Mesangial cell (primary cell): ENCODE results near the gene ESRRA. TPM values are rescaled to one million over a fixed set of nuclear protein-coding genes. Genes with fewer than 3 reads are reported as not detected.

Source experiments
- total RNA-seq: library from RNA; depleted of rRNA; stranded (reverse); fragments of >200 nt; gene quantifications from 2 replicates; pipeline ENCODE4 v1.2.3, GENCODE V29; 2015

The ESRRA gene
- 30.0 and 36.4 TPM in 2 replicates for total RNA-seq

GRCh38 chr11:64305075-64305690 is at the start of gene ESRRA:
Gene ESRRA, plus strand, starts transcription at chr11:64305524. Its CDS starts 1,656 bp downstream, at chr11:64307180.

GRCh38 chr11:64284048-64284961 is 21.0 kb upstream of the ESRRA start, which contains the start of gene BAD:
Gene BAD, minus strand, starts transcription at chr11:64284665. Its CDS starts 297 bp downstream, at chr11:64284368.

GRCh38 chr11:64284962-64285884 is 20.1 kb upstream of the ESRRA start, which contains the start of gene GPR137:
Gene GPR137, plus strand, starts transcription at chr11:64285848. Its CDS starts 677 bp downstream, at chr11:64286525.

GRCh38 chr11:64291262-64291751 is 14.0 kb upstream of the ESRRA start, which contains the start of gene KCNK4:
Gene KCNK4, plus strand, starts transcription at chr11:64291302. Its CDS starts 1,717 bp downstream, at chr11:64293019.

GRCh38 chr11:64299847-64300648 is 5.3 kb upstream of the ESRRA start, which contains the start of gene CATSPERZ:
Gene CATSPERZ, plus strand, starts transcription at chr11:64300358. Its CDS starts 53 bp downstream, at chr11:64300411.

GRCh38 chr11:64317325-64317960 is 12.1 kb downstream of the ESRRA start, which contains the start of gene TRMT112:
Gene TRMT112, minus strand, starts transcription at chr11:64317559. Its CDS starts 33 bp downstream, at chr11:64317526.

GRCh38 chr11:64317961-64318765 is 12.8 kb downstream of the ESRRA start, which contains the start of gene PRDX5:
Gene PRDX5, plus strand, starts transcription at chr11:64318121. Its CDS starts 95 bp downstream, at chr11:64318216.

GRCh38 chr11:64339754-64340408 is 34.6 kb downstream of the ESRRA start, which contains the start of gene CCDC88B:
Gene CCDC88B, plus strand, starts transcription at chr11:64340204. Its CDS starts 63 bp downstream, at chr11:64340267.

GRCh38 chr11:64358907-64359711 is 53.8 kb downstream of the ESRRA start, which contains the start of gene RPS6KA4:
Gene RPS6KA4, plus strand, starts transcription at chr11:64359162. Its CDS starts 74 bp downstream, at chr11:64359236.

Other genes with a start within 250 kb of the ESRRA start
- 18.6 and 53.9 TPM in 2 replicates for gene MACROD1, start 139.4 kb upstream of the ESRRA start, total RNA-seq
- 92.3 and 253 TPM in 2 replicates for gene STIP1, start 119.4 kb upstream of the ESRRA start, total RNA-seq
- gene FERMT3, start 98.8 kb upstream of the ESRRA start, total RNA-seq, result 1.0 and 2.1 TPM in 2 replicates
- 46.1 and 80.9 TPM in 2 replicates for gene TRPT1, start 79.3 kb upstream of the ESRRA start, total RNA-seq
- gene NUDT22, start 79.2 kb upstream of the ESRRA start, total RNA-seq, result 74.1 and 83.3 TPM in 2 replicates
- gene DNAJC4, start 75.0 kb upstream of the ESRRA start, total RNA-seq, result 19.2 and 48.3 TPM in 2 replicates
- 49.4 and 99.0 TPM in 2 replicates for gene VEGFB, start 70.9 kb upstream of the ESRRA start, total RNA-seq
- gene FKBP2, start 64.4 kb upstream of the ESRRA start, total RNA-seq, result 61.4 and 85.3 TPM in 2 replicates
- 257 and 542 TPM in 2 replicates for gene PPP1R14B, start 58.6 kb upstream of the ESRRA start, total RNA-seq
- 28.9 and 47.6 TPM in 2 replicates for gene PLCB3, start 54.0 kb upstream of the ESRRA start, total RNA-seq
- 95.5 and 114 TPM in 2 replicates for gene BAD, start 20.9 kb upstream of the ESRRA start, total RNA-seq
- 19.2 and 32.2 TPM in 2 replicates for gene GPR137, start 19.7 kb upstream of the ESRRA start, total RNA-seq
- gene KCNK4, start 14.2 kb upstream of the ESRRA start, total RNA-seq, result not detected in 2 replicates
- gene CATSPERZ, start 5.2 kb upstream of the ESRRA start, total RNA-seq, result not detected in 2 replicates
- 198 and 229 TPM in 2 replicates for gene TRMT112, start 12.0 kb downstream of the ESRRA start, total RNA-seq
- 243 and 341 TPM in 2 replicates for gene PRDX5, start 12.6 kb downstream of the ESRRA start, total RNA-seq
- 1.6 and 3.3 TPM in 2 replicates for gene CCDC88B, start 34.7 kb downstream of the ESRRA start, total RNA-seq
- gene RPS6KA4, start 53.6 kb downstream of the ESRRA start, total RNA-seq, result 40.1 and 62.1 TPM in 2 replicates